GM08714 (cell line): ENCODE measurements around the gene SLC35E4.

Experiments used
- H3K4me3 ChIP-seq: fragments of 200-500 bp; sonication (Bioruptor generic); 2 replicates; pipeline ENCODE4 v1.5.1; 2014; ENCODE audit warnings: mild to moderate bottlenecking, low read length, inconsistent platforms
- ZNF274 ChIP-seq: IDR thresholded peaks from 2 replicates; pipeline ENCODE4 v1.6.1; 2012; ENCODE audit warnings: mild to moderate bottlenecking, low read depth, low read length

The SLC35E4 gene

DNA sequence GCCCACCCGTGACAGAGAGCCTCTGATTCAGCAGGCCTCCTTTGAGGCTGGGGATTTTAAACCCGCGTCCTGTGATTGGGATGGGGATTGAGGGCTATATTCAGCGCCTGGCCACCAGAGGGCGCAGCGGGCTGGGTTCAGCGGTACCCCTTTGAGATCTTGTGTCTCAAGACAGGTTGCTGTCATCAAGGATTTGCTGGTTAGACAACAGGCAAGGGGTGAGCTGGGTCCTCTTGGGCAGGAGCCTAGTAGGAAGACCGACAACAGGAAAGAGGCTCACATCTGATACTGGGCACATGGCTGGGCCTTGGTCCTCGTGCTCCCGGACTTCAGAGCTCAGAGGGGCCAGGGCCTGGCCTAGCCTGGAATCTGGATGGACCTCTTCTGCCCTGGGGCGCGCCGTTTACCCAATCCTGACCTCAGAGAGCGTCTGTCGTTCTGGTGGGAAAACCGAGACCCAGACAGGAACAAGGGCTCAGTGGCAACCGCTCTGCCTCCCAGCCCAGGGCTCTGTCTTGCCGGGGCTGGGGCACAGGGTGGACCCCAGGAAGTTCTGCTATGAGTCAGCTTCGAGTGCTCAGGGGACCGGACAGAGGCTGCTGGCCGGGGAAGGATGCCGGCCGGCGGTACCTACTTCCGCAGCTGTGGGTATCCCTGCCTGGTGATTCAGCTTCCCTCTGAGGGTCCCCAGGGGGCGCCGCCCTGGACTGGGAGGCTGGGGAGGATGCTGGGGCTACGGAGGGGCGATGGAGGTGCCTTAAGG is 929 bp upstream of the SLC35E4 start:
- H3K4me3 ChIP-seq: peak overlapping the region; percentile 49; the same call in 1 of the 2 replicates
- no peak for TF ChIP-seq ZNF274

DNA sequence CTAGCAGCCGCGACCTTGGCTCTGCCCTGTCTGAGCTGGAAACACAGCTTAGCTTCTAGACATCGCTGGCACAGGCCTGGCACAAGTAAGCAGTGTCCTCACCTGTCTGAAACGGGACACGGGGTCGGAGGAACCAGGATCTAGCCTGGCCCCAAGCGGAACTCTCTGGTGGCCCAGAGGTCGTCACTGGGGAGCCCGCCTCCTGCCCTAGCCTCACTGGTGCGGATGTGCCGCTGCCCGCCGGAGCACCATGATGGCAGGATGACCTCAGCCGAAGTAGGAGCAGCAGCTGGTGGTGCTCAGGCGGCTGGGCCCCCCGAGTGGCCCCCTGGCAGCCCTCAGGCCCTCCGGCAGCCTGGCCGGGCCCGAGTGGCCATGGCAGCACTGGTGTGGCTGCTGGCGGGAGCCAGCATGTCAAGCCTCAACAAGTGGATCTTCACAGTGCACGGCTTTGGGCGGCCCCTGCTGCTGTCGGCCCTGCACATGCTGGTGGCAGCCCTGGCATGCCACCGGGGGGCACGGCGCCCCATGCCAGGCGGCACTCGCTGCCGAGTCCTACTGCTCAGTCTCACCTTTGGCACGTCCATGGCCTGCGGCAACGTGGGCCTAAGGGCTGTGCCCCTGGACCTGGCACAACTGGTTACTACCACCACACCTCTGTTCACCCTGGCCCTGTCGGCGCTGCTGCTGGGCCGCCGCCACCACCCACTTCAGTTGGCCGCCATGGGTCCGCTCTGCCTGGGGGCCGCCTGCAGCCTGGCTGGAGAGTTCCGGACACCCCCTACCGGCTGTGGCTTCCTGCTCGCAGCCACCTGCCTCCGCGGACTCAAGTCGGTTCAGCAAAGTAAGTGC is 871 bp downstream of the SLC35E4 start:
- H3K4me3 ChIP-seq: peak overlapping the region; percentile 71; the same call in 1 of the 2 replicates
- TF ChIP-seq ZNF274: no peak

DNA sequence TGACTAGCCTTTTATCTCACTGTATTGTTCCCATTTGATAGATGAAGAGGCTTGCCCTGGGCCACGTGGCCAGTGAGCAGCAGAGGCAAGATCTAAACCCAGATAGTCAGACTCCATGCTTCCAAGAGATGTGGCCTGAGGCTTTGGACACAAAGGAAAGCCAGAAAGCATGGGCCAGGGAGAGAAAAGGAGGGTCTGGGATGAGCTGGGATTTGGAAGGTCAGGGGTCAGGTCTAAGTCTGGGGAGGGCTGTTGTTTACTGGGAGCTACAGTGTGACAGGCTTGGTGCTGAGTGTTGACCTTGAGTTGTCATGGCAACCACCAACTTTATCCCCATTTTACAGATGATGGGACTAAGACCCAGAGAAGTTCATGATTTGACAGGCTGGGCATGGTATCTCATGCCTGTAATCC is 2.1 kb downstream of the SLC35E4 start:
- peak overlapping the region; percentile 6; the same call in 1 of the 2 replicates for H3K4me3 ChIP-seq
- TF ChIP-seq ZNF274: no peak

GRCh38 chr22:30640361-30640760 is 4.8 kb downstream of the SLC35E4 start:
- no peak for TF ChIP-seq ZNF274
- no peak overlapping the region for H3K4me3 ChIP-seq

DNA sequence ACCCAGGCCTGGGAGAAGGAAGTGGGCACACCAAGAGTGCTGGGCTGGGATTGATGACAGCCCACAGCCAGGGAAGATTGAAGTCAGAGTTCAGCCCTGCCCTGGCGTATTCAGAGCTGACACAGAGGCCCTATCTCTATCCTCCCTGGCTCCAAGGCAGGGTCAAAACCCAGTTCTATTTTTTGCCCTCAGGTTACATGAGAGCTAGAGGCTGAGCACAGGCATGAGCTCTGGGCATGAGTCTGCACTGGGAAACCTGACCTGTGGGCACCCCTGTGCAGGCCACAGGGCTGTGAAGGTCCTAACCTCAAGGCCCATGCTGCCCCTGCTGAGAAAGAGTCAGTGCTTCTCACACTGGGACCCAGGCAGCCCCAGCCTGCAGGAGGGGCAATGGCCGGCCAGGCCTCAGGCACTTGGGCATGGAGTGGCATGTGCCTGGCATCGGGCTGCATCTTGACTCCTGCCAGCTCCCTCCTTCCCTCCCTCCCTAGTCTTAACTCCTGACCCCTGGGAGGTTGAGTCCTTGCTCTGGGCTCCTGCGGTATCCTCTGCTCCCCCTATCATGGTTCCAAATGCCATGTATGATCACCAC is 5.4 kb downstream of the SLC35E4 start:
- H3K4me3 ChIP-seq: no peak overlapping the region
- no peak for TF ChIP-seq ZNF274

DNA sequence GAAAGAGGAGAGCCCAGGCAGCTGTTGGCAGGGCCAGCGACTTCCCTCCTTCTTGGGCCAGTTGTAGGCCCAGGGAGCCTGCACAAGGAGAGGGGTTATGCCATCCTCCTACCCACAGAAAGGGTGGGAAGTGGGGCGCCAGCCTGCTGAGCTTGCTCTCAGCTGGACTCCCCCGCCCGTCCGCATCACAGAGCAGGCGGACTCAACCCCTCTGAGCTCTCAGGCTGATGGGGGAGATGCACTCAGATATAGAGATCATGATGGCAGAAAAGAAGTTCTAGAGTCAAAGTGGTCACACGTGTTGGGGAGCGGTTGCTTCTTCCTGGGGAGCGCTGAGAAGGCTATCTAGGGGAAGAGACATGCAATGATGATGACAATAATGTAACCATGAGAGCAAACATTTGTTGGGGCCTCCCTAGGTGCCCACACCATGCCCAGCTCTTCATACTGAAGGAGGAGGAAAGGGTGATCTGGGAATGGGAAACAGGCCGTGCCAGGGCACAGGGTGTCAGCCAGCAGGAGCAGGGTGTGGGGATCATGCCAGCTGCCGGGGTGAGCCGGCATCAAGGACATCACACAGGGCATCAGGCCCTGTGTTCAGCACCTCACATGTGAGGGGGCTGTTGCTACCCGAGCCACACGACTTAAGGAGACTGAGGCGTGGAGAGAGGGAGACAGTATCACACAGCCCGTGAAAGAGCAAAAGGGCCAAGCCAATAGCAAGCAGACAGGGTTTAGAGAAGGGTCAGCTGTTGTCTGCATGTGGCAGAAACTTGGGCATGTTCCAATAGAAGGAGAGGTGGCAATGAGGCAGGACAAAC is 7.7 kb downstream of the SLC35E4 start:
- no peak for TF ChIP-seq ZNF274
- no peak overlapping the region for H3K4me3 ChIP-seq

DNA sequence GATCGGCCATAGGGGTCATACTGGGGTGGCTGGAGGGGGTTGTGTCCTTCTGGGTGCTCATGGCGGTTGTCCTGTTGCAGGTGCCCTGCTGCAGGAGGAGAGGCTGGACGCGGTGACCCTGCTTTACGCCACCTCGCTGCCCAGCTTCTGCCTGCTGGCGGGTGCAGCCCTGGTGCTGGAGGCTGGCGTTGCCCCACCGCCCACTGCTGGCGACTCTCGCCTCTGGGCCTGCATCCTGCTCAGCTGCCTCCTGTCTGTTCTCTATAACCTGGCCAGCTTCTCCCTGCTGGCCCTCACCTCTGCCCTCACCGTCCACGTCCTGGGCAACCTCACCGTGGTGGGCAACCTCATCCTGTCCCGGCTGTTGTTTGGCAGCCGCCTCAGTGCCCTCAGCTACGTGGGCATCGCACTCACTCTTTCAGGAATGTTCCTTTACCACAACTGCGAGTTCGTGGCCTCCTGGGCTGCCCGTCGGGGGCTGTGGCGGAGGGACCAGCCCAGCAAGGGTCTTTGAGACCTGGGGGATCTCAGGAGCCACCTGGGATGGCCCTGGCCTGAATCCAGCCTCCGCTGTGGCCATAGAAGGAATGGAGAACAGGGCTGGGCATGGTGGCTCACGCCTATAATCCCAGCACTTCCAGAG is 11.1 kb downstream of the SLC35E4 start:
- no peak for TF ChIP-seq ZNF274
- H3K4me3 ChIP-seq: no peak overlapping the region

- TF ChIP-seq ZNF274: no peak
- no peak overlapping the region for H3K4me3 ChIP-seq
Measured at GRCh38 chr22:30647536-30647935, 12.0 kb downstream of the SLC35E4 start.

GRCh38 chr22:30648825-30649224 is 13.2 kb downstream of the SLC35E4 start:
- no peak for TF ChIP-seq ZNF274
- H3K4me3 ChIP-seq: no peak overlapping the region

- no peak for TF ChIP-seq ZNF274
- no peak overlapping the region for H3K4me3 ChIP-seq
Measured at GRCh38 chr22:30649430-30650007, 13.9 kb downstream of the SLC35E4 start.

DNA sequence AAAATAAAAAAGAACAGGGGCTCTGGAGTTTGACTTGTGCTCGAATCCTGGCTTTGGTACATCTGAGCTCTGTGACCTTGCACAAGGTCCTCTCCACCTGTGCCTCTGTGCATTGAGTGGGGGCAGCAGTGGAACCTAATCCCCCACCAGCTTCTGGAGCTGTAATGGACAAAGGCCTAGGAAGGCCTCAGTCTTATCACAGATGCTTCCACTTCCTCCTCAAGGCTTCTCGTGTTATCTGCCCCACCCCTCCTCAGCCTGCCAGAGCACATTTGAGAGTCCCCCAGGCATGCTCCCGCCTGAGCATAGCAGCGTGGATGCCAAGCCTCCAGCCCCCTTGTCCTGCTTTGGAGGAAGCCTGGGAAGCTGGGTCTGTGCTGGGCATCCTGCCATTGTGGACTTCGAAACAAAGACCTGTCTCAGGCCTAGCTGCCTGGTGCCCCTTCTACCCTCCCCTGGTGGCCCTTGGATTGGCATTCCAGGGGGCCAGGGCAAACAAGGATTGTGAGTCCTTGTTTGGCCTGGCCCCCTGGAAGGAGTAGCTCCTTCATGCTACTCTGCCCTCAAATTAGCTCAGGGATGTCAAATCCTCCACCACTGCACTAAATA is 15.0 kb downstream of the SLC35E4 start:
- TF ChIP-seq ZNF274: no peak
- H3K4me3 ChIP-seq: no peak overlapping the region

GRCh38 chr22:30652852-30653251 is 17.3 kb downstream of the SLC35E4 start:
- no peak for TF ChIP-seq ZNF274
- H3K4me3 ChIP-seq: no peak overlapping the region

- TF ChIP-seq ZNF274: no peak
Measured at GRCh38 chr22:30654361-30654760, 18.8 kb downstream of the SLC35E4 start.

GRCh38 chr22:30655532-30655931 is 20.0 kb downstream of the SLC35E4 start:
- TF ChIP-seq ZNF274: no peak
- H3K4me3 ChIP-seq: no peak overlapping the region

More at GRCh38 chr22:30654361-30654760, 18.8 kb downstream of the SLC35E4 start:
- no peak overlapping the region for H3K4me3 ChIP-seq
